Smooth muscle cell of the brain vasculature (primary cell): Measurements from ENCODE around the gene PRKG2.
A peak's percentile ranks its signal among the peaks of the same experiment; 100 is the strongest.

Source experiments
- DNase-seq: peaks from one replicate; pipeline ENCODE4 v3.0.0-alpha.2; 2012; ENCODE audit warnings: low read depth, low spot score

Gene PRKG2

GRCh38 chr4:81102107-81102506 lies 112.9 kb downstream of the PRKG2 start:
- no peak for DNase-seq

DNA sequence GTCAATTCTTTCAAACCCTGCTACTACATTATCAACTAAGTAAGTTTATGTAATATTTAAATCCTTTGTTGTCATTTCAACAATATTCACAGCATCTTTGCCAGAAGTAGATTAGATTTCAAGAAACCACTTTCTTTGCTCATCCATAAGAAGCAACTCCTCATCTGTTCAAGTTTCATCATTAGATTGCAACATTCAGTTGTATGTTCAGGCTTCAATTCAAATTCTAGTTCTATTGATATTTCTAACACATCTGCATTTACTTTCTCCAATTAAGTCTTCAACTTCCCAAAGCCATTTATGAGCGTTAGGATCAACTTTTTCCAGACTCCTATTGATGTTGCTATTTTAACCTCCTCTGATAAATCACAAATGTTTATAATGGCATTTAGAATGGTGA lies 118.5 kb downstream of the PRKG2 start:
- no peak for DNase-seq

GRCh38 chr4:81095389-81095788 lies 119.6 kb downstream of the PRKG2 start:
- DNase-seq: no peak

GRCh38 chr4:81093720-81094401 lies 121.2 kb downstream of the PRKG2 start:
- DNase-seq: no peak

- DNase-seq: no peak
Measured at GRCh38 chr4:81085979-81086378, 129.0 kb downstream of the PRKG2 start.

- no peak for DNase-seq
Measured at GRCh38 chr4:81085291-81085690, 129.7 kb downstream of the PRKG2 start.

DNA sequence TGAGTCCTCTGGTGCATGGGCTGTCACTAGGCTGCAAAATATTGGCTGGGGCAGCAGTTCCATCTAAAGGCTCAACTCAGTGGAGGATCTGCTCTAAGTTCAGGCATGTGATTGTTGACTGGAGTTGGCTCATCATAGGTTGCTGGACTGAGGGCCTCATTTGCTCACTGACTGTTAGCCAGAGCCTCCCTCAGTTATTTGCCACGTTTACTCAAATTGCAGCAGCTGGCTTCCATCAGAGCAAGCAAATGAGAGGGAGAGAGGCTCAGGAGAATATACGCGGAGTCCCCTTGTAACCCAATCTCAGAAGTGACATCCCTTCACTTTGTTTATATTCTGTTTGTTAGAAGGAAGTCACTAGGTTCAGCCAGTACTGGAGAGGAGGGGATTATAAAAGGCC lies 130.4 kb downstream of the PRKG2 start:
- DNase-seq: no peak

DNA sequence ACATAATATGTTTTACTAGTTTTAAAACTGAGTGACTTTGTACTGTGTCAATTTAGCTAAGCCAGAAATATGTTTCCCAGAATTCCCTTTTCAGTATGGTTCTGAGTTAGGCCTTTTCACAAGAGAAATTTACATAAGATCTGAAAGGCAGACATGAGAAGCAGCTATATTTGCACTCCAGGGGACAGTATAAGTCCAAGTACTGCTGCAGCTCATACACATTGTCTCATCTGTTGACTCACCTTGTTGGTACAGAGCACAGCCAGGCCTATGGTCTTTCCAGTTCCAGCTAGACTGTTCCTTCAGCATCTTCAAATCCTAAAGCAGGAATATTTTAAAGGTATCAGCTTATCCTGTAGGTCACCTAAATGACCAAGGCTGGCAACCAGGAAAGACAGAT lies 131.0 kb downstream of the PRKG2 start:
- no peak for DNase-seq

DNA sequence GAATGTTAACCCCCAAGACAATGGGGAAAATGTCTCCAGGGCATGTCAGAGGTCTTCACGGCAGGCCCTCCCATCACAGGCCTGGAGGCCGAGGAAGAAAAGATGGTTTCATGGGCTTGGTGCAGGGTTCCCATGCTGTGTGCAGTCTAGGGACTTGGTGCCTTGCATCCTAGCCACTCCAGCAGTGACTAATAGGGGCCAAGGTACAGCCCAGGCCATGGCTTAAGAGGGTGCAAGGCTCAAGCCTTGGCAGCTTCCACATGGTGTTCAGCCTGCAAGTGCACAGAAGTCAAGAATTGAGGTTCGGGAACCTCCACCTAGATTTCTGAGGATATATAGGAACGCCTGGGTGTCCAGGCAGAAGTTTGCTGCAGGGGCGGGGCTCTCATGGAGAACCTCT lies 133.9 kb downstream of the PRKG2 start:
- no peak for DNase-seq

GRCh38 chr4:81071013-81071412 lies 144.0 kb downstream of the PRKG2 start:
- no peak for DNase-seq

DNA sequence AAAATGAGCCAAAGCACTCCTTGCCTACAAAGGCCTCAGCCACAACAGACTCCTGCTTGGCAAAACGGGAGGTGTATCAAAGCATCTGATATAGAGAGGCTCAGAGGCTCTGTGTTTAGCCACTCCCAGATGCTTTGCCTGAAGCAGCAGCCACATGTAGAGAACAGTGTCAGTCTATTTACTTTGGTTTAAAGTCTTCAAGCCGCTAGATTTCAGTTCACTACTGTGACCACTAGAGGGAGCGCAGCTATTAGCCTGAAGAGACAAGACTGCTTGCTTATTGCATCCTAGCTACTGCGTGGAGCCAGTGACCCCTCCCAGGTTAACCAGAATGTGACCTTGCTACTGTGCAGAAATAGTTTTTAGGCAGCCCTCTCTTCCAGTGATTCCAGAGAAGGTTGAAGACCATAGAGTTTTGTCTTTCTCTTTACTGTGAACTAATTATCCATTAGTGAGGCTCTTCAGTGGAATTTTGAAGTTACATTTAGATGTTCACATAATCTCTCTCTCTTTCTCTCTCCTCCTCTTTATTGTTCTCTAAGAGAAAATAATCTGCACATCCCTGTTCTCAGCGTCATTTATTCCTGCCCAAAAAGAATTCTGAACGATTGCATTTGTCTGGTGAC lies 145.2 kb downstream of the PRKG2 start:
- peak; percentile 85 for DNase-seq

DNA sequence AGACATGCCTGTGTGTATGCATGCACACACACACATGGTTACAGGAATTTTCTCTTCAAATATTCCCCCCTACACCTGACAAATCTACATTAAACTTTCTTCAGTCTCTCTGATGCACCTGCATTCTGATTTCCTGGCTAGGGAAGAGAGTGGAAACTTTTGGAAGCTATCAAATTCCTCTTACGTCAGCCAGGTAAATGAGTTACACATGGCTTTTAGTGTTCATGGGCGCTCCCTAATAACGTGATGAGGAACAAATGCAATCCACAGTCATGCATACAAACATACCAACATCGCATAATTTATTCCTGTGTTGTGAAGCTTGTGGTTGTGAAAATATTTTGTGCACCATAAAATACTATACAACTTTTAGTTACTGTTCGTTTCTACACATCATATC lies 149.6 kb downstream of the PRKG2 start:
- no peak for DNase-seq

GRCh38 chr4:81062001-81062400 lies 153.0 kb downstream of the PRKG2 start:
- no peak for DNase-seq

DNA sequence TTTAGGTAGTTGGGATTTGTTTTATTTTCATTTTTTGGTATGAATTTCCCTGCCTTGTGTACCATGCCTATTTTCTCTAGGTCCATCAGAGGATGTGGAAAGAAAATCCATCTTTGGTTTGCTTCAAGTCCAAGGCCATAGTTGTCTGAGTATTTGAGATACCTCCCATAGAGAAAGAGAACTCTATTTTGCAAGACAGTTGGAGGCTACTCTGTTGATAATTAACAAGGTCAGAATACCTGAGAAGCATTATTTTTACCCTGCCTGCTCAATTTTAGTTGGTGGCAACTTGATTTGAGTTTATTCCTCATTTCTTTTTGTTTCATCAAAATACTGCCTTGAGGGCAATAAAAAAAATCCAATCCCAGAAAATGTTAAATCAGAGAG lies 153.7 kb downstream of the PRKG2 start:
- DNase-seq: no peak

- DNase-seq: no peak
Measured at GRCh38 chr4:81060587-81061343, 154.3 kb downstream of the PRKG2 start.

DNA sequence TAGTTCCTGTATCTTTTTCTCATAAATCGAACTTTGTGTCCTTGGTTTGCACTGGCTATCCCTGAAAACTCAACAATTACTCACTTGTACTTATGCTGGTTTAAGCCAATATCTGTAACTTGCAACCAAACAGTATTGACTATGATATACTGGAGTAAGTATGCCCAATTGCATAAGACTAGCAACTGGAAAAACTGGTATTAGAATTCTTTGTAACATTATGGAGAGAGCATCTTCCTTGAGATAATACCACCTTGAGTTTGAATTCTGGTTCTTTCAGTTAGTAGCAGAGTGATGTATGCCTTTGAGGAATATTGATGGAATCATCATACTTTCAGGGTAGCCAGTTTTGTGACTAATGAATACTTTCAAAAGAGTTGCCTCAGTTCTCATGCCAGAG lies 156.4 kb downstream of the PRKG2 start:
- DNase-seq: no peak

DNA sequence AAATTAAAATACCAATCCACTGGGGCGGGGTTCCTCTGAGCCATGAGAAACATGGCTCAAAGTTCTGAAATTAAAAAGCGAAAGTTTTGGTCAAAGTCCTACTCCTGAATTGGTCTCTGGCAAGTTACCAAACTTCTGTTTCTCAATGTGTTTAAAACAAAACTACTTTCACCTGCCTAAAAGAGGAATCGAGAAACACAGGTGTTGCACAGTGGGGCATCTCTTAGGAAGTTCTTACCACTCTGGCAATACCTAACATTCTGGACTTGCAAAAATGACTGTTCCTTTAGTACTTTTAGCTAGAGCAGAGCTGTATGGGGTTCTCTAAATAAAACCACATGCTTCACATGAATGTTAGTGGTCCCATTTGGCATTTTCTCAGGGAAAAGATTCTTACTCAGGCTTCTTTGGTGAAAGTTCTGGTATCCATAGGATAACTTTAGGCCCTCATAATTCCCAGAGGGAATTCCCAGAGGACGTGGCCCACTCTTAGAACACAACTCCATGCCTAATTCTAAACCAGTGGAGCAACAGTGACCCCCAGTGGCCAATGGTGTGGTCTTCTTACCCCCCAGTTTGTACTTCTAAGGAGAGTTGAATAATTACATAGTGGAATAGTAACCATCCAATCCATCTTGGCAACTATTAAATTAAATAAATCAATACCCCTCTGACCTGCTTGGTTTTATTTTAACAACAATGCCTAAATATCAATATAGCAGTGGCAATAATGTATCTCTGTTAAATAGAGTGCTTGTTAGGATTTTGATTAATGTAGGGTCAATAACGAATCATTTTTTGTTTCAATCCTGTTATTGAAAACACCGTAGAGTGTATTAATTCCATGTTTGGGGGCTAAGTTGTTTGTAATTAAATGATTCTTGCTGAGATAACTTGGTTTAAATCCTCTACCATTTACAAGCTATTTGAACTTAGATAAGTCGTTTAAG lies 162.6 kb downstream of the PRKG2 start:
- peak; percentile 53 for DNase-seq

- no peak for DNase-seq
Measured at GRCh38 chr4:81049907-81050306, 165.1 kb downstream of the PRKG2 start.

DNA sequence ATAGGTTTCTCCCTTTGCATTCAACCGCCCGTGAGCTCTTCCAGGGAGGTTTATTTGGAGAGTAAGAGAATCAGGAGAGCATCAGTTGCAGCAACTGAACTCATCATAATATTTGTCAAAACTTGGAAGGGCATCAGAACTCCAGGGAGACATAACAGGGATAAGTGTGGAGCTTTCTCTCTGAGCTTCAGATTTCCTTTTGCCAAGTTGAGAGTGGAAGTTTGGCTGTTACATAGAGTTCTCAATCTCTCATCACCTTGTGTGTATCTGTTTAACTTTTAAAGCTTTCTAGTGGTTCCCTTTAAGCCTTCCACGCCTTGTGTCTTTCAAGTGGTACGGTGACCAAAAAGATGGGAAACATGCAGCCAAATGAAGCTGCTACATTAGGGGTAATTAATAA lies 165.7 kb downstream of the PRKG2 start:
- no peak for DNase-seq

DNA sequence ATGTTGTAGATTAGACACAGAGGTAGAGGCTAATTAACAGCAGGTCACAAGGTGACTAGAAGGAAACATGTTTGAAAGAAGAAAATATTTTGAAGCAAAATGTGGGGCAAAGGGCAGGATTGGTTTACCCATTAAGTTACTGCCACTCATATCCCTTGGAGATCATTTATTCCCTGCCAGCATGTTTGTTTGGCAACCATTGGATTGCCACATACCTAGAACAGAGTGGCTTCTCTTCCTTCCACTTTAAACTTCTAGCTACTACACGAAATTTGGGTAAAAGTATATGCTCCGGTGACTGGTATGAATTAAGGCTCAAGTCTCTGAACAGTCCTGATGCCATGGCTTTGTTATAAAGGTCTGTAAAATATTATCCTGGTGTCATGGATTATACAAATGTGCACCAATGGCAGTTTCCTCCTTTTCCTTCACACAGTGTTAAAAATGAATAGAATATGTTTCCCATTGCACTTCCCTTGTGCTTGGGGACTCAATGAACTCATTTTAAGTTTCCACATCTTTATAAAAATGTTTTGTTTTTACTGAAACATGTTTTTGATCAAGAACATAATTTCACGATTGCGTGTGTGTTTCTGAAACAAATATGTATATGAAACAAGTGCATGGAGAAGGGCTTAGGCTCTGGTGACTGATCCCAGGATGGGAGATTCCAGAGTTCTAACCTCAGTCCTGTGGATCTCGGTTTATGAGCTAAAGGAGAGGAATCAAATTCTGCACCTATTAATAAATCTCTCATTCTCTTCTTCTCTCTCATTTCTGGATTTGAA lies 172.2 kb downstream of the PRKG2 start:
- DNase-seq: no peak
